SH-SY5Y (cell line): ENCODE results near the gene SIAH3.

Experiments
- GATA2 ChIP-seq: IDR thresholded peaks from 2 replicates; pipeline ENCODE4 v1.6.1; 2011; ENCODE audit warnings: mild to moderate bottlenecking, low read depth, low read length
- GATA3 ChIP-seq: IDR thresholded peaks from 2 replicates; pipeline ENCODE4 v1.6.1; 2011; ENCODE audit warnings: low read depth, mild to moderate bottlenecking, low read length, moderate library complexity

DNA sequence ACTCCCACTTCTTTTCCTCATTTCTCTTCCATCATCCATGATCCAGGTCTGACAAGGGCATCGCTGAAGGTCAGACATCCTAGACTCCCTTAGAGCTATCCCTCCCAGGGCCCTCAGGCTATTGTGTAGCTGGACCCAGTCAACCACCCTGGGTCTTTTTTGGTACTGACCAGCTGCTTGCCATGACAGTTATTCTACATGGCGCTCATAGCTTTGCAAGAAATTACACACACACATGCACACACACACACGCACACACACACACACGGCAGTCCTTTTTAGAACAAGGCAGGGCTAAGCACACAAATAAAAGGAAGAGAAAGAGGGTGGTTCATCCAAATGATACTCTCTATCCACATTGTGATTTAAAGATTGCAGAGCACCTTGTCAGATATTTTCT, 18.3 kb downstream of the SIAH3 start:
- TF ChIP-seq GATA3 = no peak
- TF ChIP-seq GATA2 = no peak
